Measurements from ENCODE around the gene CEP41. TPM values are rescaled to one million over a fixed set of nuclear protein-coding genes. Genes with fewer than 3 reads are reported as not detected.

CEP41 gene
- total RNA-seq, 1 donor from 2014 or later: 16.5 TPM

GRCh38 chr7:130362251-130362816, 78.5 kb downstream of the CEP41 start:
- peak overlapping the region; percentile 19 for H3K4me3 Mint-ChIP-seq
- Histone ChIP-seq H3K4me1 (no peaks in the 10 kb centered on the region), H3K4me3 (no peak overlapping the region), H3K9ac (no peak overlapping the region), H3K27me3 (no peaks in the 10 kb centered on the region), H3K27ac (no peak overlapping the region), H3F3A (ENCODE audit: low read depth) (no peaks in the 10 kb centered on the region), H3K4me2 (no peak overlapping the region), H2AFZ (replicated peaks) (no peak overlapping the region), H3K9me3 (ENCODE audit: low read depth) (no peaks in the 10 kb centered on the region), H3K79me2 (ENCODE audit: low read depth) (no peaks in the 10 kb centered on the region), H4K20me1 (ENCODE audit: low read depth) (no peaks in the 10 kb centered on the region), H3K36me3 (no peaks in the 10 kb centered on the region)
- TF ChIP-seq EZH2 (IDR thresholded peaks at IDR 0.05) (no peak), EZH2phosphoT487 (IDR thresholded peaks at IDR 0.05) (no peak)
- TF ChIP-seq, protein P1, sequence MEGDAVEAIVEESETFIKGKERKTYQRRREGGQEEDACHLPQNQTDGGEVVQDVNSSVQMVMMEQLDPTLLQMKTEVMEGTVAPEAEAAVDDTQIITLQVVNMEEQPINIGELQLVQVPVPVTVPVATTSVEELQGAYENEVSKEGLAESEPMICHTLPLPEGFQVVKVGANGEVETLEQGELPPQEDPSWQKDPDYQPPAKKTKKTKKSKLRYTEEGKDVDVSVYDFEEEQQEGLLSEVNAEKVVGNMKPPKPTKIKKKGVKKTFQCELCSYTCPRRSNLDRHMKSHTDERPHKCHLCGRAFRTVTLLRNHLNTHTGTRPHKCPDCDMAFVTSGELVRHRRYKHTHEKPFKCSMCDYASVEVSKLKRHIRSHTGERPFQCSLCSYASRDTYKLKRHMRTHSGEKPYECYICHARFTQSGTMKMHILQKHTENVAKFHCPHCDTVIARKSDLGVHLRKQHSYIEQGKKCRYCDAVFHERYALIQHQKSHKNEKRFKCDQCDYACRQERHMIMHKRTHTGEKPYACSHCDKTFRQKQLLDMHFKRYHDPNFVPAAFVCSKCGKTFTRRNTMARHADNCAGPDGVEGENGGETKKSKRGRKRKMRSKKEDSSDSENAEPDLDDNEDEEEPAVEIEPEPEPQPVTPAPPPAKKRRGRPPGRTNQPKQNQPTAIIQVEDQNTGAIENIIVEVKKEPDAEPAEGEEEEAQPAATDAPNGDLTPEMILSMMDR (IDR thresholded peaks at IDR 0.05): no peak
- DNase-seq (ENCODE audit: low spot score): no peak
- H3K27me3 Mint-ChIP-seq (ENCODE audit: insufficient read depth, low read depth): peaks cover 11% of the 10 kb centered on the region
- H3K27ac Mint-ChIP-seq: peak overlapping the region; percentile 72
- H3K36me3 Mint-ChIP-seq: peaks cover 4% of the 10 kb centered on the region
- peaks cover 38% of the 10 kb centered on the region for H3K4me1 Mint-ChIP-seq
- peaks cover 27% of the 10 kb centered on the region for H3K9me3 Mint-ChIP-seq

GRCh38 chr7:130361681-130362080, 79.1 kb downstream of the CEP41 start:
- no peak overlapping the region for H3K4me3 Mint-ChIP-seq
- H3K36me3 Mint-ChIP-seq: peaks cover 4% of the 10 kb centered on the region
- H3K27me3 Mint-ChIP-seq (ENCODE audit: insufficient read depth, low read depth): peaks cover 12% of the 10 kb centered on the region
- Histone ChIP-seq H3K4me2 (no peak overlapping the region), H3K27ac (no peak overlapping the region), H4K20me1 (ENCODE audit: low read depth) (no peaks in the 10 kb centered on the region), H3K9me3 (ENCODE audit: low read depth) (no peaks in the 10 kb centered on the region), H3K9ac (no peak overlapping the region), H3K27me3 (no peaks in the 10 kb centered on the region), H2AFZ (replicated peaks) (no peak overlapping the region), H3K36me3 (no peaks in the 10 kb centered on the region), H3F3A (ENCODE audit: low read depth) (peaks cover 1% of the 10 kb centered on the region), H3K79me2 (ENCODE audit: low read depth) (no peaks in the 10 kb centered on the region), H3K4me3 (no peak overlapping the region), H3K4me1 (peaks cover 1% of the 10 kb centered on the region)
- no peak for TF ChIP-seq EZH2 (IDR thresholded peaks at IDR 0.05)
- no peak for TF ChIP-seq EZH2phosphoT487 (IDR thresholded peaks at IDR 0.05)
- TF ChIP-seq, protein P1 (IDR thresholded peaks at IDR 0.05): no peak
- H3K4me1 Mint-ChIP-seq: peaks cover 38% of the 10 kb centered on the region
- DNase-seq (ENCODE audit: low spot score): no peak
- peaks cover 27% of the 10 kb centered on the region for H3K9me3 Mint-ChIP-seq
- no peak overlapping the region for H3K27ac Mint-ChIP-seq

DNA sequence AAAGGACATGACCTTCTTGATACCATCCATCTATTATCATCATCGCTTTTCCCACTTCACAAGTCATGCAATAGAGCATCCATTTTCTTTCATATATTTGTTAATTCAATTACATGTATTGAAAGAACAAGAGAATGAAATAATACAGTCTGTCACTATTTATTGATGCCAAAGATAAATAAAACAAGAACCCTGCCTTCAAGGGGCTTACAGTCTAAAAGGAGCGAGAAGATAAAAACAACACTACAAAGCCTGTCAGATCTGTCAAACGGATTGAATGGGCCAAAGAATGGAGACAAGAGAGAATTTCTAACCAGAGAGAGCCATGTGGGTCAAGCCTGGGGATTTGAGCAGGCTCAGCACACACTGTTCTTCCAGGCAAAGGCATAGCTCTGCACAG, 80.3 kb downstream of the CEP41 start:
- Mint-ChIP-seq H3K27ac (no peak overlapping the region), H3K27me3 (ENCODE audit: insufficient read depth, low read depth) (peaks cover 12% of the 10 kb centered on the region)
- no peaks in the 10 kb centered on the region for H3K79me2 ChIP-seq (ENCODE audit: low read depth)

More for the DNA sequence above, 80.3 kb downstream of the CEP41 start:
- H3K4me3 ChIP-seq: no peak overlapping the region
- no peaks in the 10 kb centered on the region for H4K20me1 ChIP-seq (ENCODE audit: low read depth)
- no peak overlapping the region for H2AFZ ChIP-seq (replicated peaks)
- no peak for DNase-seq (ENCODE audit: low spot score)
- H3K27me3 ChIP-seq: no peaks in the 10 kb centered on the region
- Mint-ChIP-seq H3K4me3 (no peak overlapping the region), H3K9me3 (peaks cover 27% of the 10 kb centered on the region), H3K36me3 (peaks cover 4% of the 10 kb centered on the region), H3K4me1 (peaks cover 36% of the 10 kb centered on the region)
- H3F3A ChIP-seq (ENCODE audit: low read depth): peaks cover 5% of the 10 kb centered on the region
- no peak overlapping the region for H3K4me2 ChIP-seq
- TF ChIP-seq EZH2phosphoT487 (IDR thresholded peaks at IDR 0.05): no peak
- TF ChIP-seq, protein P1 (IDR thresholded peaks at IDR 0.05): no peak
- TF ChIP-seq EZH2 (IDR thresholded peaks at IDR 0.05): no peak
- H3K4me1 ChIP-seq: peaks cover 10% of the 10 kb centered on the region
- no peaks in the 10 kb centered on the region for H3K9me3 ChIP-seq (ENCODE audit: low read depth)
- no peaks in the 10 kb centered on the region for H3K36me3 ChIP-seq
- H3K9ac ChIP-seq: no peak overlapping the region
- no peak overlapping the region for H3K27ac ChIP-seq
